Stimulated activated naive CD8-positive, alpha-beta T cell treated with anti-CD3 and anti-CD28 coated beads, Interleukin-15, amount 100 ng/mL, for 72 hours (primary cell): ENCODE results near the gene HPDL.
A peak's percentile ranks its signal among the peaks of the same experiment; 100 is the strongest.
"Not testable (repeated sequence)": the region's sequence is repeated elsewhere in the genome, so short reads cannot be mapped to it uniquely, and the experiment has no call there.

Experiments
- ATAC-seq: fragments of 150-1000 bp; cut with Tn5 transposase; 2 replicates; pipeline ENCODE4 v1.10.0; 2021; ENCODE audit warnings: mild to moderate bottlenecking, moderate library complexity
- DNase-seq, 2 donors: peaks; one replicate each; pipeline ENCODE4 v3.0.0; 2021 to 2022
- H3K27ac Mint-ChIP-seq, 2 donors: one replicate each; pipeline ENCODE4 v1.8.0; 2022; ENCODE audit warnings: mild to moderate bottlenecking in 2 of 2, mixed read lengths in 2 of 2, moderate library complexity in 2 of 2
- H3K27me3 Mint-ChIP-seq: one replicate; pipeline ENCODE4 v1.8.0; 2022; ENCODE audit warnings: mixed read lengths
- H3K4me1 Mint-ChIP-seq: one replicate; pipeline ENCODE4 v1.8.0; 2022; ENCODE audit warnings: mild to moderate bottlenecking, mixed read lengths
- H3K4me3 Mint-ChIP-seq, 2 donors: one replicate each; pipeline ENCODE4 v1.8.0; 2022; ENCODE audit warnings: mild to moderate bottlenecking in 2 of 2, mixed read lengths in 2 of 2, moderate library complexity in 1 of 2
- H3K9me3 Mint-ChIP-seq, 2 donors: one replicate each; pipeline ENCODE4 v1.8.0; 2022; ENCODE audit warnings: mixed read lengths in 2 of 2

The HPDL gene

DNA sequence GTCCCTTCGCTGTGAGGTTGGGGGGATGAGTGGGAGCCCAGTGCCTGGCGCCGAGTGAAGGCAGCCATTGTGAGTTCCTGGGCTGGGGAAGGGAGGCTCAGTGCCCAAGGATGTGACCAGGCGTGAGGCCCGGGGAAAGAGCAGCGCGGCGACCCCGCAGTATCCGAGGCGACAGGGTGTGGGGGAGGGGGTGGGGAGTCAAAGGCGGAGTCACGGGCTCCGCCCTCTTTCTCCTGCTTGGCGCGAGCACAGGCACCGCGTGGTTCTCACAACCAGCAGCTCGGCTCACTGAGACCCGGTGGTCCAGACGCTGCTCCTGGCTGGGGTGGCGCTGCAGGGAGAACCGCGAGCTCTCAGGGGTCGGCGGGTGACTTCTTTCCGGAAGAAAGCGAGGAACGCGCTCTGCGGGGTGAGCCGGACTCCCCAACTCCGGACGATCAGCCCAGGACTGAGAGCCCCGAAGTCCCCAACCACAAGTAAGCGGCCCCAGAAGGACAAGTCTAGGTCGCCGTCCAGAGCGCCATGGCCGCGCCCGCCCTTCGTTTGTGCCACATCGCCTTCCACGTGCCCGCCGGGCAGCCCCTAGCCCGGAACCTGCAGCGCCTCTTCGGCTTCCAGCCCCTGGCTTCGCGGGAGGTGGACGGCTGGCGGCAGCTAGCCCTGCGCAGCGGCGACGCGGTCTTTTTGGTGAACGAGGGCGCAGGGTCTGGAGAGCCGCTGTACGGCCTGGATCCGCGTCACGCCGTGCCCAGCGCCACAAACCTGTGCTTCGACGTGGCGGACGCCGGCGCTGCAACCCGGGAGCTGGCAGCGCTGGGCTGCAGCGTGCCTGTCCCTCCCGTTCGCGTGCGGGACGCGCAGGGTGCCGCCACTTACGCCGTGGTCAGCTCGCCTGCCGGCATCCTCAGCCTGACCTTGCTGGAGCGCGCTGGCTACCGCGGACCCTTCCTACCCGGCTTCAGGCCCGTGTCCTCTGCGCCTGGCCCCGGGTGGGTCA is at the start of gene HPDL:
HPDL (plus strand) TSS at position 269 of the 997 bp plus-strand sequence; CDS start at position 523, 254 bp downstream.
- Mint-ChIP-seq H3K27ac (peak within 1 kb of the TSS; percentile 89 to 94), H3K4me3 (peak within 1 kb of the TSS; percentile 86 to 90), H3K9me3 (no peaks in the 10 kb centered on the region), H3K4me1 (peaks cover 30% of the 10 kb centered on the region), H3K27me3 (no peaks in the 10 kb centered on the region)
- ATAC-seq (peak; percentile 94), DNase-seq (peak; percentile 63 to 81)

DNA sequence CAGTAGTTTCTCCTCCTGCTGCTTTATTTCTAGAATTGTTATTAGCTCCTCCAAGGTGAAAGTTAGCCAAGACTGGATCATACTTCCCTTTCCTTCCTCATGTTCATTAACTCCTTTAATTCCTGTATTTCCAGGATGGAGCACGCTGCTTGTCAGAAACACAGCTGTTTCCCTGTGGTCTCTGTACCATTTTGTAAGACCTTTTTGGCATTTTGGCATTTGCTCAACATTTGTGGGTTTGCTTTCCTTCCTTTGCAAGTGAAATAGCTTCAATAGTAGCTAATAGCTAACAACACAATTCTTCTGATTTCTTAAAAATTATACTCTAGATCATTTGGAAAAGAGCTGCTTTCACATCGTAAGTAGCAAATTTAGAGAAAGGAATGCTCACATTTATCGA is 44.3 kb upstream of the HPDL start:
- no peak overlapping the region for H3K27ac Mint-ChIP-seq
- no peaks in the 10 kb centered on the region for H3K4me1 Mint-ChIP-seq
- DNase-seq (no peak), ATAC-seq (no peak)
- no peaks in the 10 kb centered on the region for H3K9me3 Mint-ChIP-seq
- no peak overlapping the region for H3K4me3 Mint-ChIP-seq
- no peaks in the 10 kb centered on the region for H3K27me3 Mint-ChIP-seq

DNA sequence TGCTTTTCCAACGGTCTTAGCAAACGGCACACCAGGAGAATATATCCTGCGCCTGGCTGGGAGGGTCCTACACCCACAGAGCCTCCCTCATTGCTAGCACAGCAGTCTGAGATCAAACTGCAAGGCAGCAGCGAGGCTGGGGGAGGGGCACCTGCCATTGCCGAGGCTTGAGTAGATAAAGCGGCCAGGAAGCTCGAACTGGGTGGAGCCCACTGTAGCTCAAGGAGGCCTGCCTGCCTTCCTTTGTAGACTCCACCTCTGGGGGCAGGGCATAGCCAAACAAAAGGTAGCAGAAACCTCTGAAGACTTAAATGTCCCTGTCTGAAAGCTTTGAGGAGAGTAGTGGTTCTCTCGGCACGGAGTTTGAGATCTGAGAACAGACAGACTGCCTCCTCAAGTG is 41.8 kb upstream of the HPDL start:
- not testable (repeated sequence) for DNase-seq, H3K9me3 Mint-ChIP-seq, H3K27ac Mint-ChIP-seq, ATAC-seq, H3K4me3 Mint-ChIP-seq, H3K27me3 Mint-ChIP-seq, H3K4me1 Mint-ChIP-seq

- H3K27ac Mint-ChIP-seq, H3K9me3 Mint-ChIP-seq, H3K4me3 Mint-ChIP-seq, DNase-seq, ATAC-seq, H3K4me1 Mint-ChIP-seq, H3K27me3 Mint-ChIP-seq: not testable (repeated sequence)
Measured at GRCh38 chr1:45286521-45286920, 40.2 kb upstream of the HPDL start.

- H3K4me1 Mint-ChIP-seq, H3K9me3 Mint-ChIP-seq, H3K27ac Mint-ChIP-seq, ATAC-seq, H3K4me3 Mint-ChIP-seq, H3K27me3 Mint-ChIP-seq, DNase-seq: not testable (repeated sequence)
Measured at GRCh38 chr1:45291002-45291401, 35.7 kb upstream of the HPDL start.

GRCh38 chr1:45291716-45292115 is 35.0 kb upstream of the HPDL start:
- H3K4me1 Mint-ChIP-seq: no peaks in the 10 kb centered on the region
- no peak overlapping the region for H3K4me3 Mint-ChIP-seq
- no peak for DNase-seq
- no peaks in the 10 kb centered on the region for H3K9me3 Mint-ChIP-seq
- H3K27ac Mint-ChIP-seq: no peak overlapping the region
- H3K27me3 Mint-ChIP-seq: no peaks in the 10 kb centered on the region
- ATAC-seq: no peak

- DNase-seq (no peak), ATAC-seq (no peak)
- Mint-ChIP-seq H3K27me3 (no peaks in the 10 kb centered on the region), H3K4me3 (no peak overlapping the region), H3K9me3 (no peaks in the 10 kb centered on the region), H3K4me1 (peaks cover 6% of the 10 kb centered on the region), H3K27ac (no peak overlapping the region)
Measured at GRCh38 chr1:45297666-45298356, 28.9 kb upstream of the HPDL start.

DNA sequence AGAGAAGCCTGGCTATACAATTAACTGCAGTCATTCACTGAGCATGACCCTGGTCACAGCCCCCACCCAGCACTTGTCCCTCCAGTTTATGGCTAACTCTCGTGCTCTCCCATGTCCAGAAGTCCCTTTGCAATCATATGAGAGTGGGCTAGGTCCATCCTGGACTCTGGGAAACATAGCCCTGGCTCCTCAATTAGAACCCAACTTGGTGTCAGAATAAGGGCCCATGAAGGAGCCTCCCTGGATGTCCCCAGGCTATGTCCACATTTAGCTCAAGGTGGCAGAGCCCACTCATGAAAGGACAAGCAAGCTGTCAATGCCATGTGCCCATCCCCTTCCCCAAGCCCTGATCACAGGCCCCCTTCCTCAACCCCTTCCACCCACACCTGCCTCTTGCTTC is 27.4 kb upstream of the HPDL start:
- Mint-ChIP-seq H3K4me3 (no peak overlapping the region), H3K4me1 (peaks cover 10% of the 10 kb centered on the region), H3K9me3 (no peaks in the 10 kb centered on the region), H3K27me3 (no peaks in the 10 kb centered on the region), H3K27ac (no peak overlapping the region)
- no peak for DNase-seq
- ATAC-seq: no peak

GRCh38 chr1:45299981-45300668 is 26.6 kb upstream of the HPDL start:
- Mint-ChIP-seq H3K4me1 (peaks cover 19% of the 10 kb centered on the region), H3K27me3 (no peaks in the 10 kb centered on the region), H3K27ac (no peak overlapping the region), H3K9me3 (no peaks in the 10 kb centered on the region), H3K4me3 (no peak overlapping the region)
- DNase-seq: peak; percentile 33 to 50
- ATAC-seq: peak; percentile 38

DNA sequence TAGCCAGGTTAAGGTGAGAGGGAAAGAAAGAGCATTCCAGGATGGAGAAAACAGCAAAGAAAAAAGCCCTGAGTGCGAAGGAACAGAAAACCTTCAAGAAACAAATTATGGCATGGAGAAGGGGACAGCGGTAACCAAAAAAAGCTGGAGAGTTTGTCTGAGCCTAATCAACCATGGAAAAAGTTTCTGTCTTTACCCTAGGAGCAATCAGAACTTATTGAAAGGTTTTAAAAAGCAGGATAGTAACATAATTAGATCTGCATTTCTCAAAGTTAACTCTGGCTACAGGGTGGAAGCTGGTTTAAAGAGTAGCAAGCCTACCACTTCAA is 26.1 kb upstream of the HPDL start:
- H3K27me3 Mint-ChIP-seq: no peaks in the 10 kb centered on the region
- H3K27ac Mint-ChIP-seq: no peak overlapping the region

DNA sequence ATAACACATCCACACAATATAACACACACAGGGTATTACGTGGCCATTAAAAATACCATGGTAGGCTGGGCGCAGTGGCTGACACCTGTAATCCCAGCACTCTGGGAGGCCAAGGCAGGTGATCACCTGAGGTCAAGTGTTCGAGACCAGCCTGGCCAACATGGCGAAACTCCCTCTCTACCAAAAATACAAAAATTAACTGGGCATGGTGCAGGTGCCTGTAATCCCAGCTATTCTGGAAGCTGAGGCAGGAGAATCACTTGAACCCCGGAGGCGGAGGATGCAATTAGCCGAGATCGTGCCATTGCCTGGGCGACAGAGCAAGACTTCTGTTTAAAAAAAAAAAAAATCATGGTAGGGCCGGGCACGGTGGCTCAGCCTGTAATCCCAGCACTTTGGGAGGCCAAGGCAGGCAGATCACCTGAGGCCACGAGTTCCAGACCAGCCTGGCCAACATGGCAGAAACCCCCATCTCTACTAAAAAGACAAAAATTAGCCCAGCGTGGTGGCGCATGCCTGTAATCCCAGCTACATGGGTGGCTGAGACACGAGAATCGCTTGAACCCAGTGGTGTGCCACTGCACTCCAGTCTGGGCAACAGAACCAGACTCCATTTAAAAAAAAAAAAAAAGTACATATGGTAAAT is 24.1 kb upstream of the HPDL start:
- no peak for DNase-seq
- no peak overlapping the region for H3K27ac Mint-ChIP-seq
- no peaks in the 10 kb centered on the region for H3K27me3 Mint-ChIP-seq
- H3K4me1 Mint-ChIP-seq: peaks cover 39% of the 10 kb centered on the region
- ATAC-seq: no peak
- no peaks in the 10 kb centered on the region for H3K9me3 Mint-ChIP-seq
- peak overlapping the region; percentile 59 to 68 for H3K4me3 Mint-ChIP-seq

More for the DNA sequence above, 26.1 kb upstream of the HPDL start:
- Mint-ChIP-seq H3K9me3 (no peaks in the 10 kb centered on the region), H3K4me3 (no peak overlapping the region), H3K4me1 (peaks cover 24% of the 10 kb centered on the region)
- no peak for ATAC-seq
- no peak for DNase-seq

DNA sequence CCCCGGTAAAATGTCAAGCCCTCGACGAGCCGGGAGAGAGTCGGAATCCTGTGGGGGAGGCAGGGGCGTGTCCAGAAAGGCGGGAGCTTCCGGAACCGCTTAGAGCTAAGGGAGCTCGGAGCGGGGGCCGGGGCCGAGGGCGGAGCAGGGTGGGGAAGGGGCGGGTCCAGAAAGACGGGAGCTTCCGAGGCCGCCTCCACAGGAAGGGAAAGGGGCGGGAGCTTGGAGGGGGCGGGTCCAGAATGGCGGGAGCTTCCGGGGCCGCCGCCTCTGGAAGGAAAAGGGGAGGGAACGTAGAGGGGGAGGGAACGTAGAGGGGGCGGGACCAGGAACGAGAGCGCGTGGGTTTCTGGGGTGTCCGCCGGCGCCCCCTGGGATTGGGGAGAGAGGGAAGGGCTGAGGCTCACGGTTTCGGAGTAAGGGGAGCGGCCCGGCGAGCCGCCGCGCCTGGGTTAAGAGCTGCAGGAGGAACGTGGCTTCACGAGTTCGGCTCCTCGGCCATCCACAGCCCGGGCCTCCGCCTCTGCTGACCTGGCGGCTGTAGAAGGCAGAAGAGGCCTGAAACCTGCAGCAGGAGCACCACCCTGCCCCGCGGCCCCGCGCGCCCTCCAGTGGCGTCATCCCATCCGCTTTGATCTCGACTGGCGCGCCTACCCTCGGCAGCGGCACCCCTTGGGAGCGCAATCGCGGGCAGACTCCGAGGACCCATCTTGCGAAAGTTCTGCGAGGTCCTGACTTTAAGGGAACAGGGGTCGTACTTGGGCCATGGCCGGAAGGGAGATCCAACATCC is 23.0 kb upstream of the HPDL start:
- Mint-ChIP-seq H3K4me1 (peaks cover 39% of the 10 kb centered on the region), H3K4me3 (peak overlapping the region; percentile 83 to 97), H3K9me3 (no peaks in the 10 kb centered on the region), H3K27me3 (no peaks in the 10 kb centered on the region), H3K27ac (peak overlapping the region; percentile 98 to 99)
- ATAC-seq (peak; percentile 86), DNase-seq (peak; percentile 96)

DNA sequence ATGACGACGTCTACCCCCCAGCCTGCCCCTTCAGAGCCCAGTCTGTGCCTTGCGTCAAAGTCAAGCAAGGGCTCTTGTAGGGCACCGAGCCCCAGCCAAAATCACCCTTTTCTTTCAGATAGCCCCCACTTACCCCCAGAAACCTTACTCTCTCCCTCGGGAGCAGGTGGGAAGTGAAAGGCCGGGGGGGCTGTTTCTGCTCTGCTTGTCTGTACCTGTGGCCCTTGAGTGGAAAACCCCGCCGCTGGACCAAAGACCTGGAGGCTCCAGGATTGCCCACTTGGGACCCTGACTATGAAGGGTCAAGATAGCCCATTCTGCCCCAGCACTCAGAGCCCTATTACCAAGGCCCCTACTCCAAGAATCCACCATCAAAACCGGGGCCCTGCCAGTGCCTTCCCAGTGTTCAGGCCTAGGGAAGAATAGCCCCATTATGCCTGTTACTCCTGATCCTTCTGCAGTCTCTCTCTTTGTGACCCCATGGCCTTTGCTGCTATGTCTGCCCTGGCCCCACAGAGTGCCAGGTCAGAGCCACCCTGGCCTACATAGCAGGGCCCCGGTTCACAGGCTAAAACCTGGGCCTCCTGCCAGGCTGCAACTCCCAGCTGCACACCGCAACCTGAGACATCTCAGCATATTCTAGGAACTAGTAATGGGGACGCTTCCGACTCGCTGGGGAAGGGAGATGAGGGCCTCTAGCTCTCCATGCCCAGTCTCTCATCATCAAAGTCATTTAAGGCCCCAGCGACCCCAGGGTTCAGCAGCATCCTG is 22.2 kb upstream of the HPDL start:
- Mint-ChIP-seq H3K4me1 (peaks cover 39% of the 10 kb centered on the region), H3K4me3 (peak overlapping the region; percentile 83 to 97)

DNA sequence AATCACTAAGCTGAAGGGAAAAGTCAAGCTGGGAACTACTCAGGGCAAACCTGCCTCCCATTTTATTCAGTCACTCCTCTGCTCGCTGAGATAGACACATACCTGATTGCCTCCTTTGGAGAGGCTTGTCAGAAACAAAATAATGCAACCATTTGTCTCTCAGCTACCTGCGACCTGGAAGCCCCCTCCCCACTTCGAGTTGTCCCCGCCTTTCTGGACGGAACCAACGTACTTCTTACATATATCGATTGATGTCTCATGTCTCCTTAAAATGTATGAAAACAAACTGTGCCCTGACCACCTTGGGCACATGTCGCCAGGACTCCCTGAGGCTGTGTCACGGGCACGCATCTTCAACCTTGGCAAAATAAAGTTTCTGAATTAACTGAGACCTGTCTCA is 21.5 kb upstream of the HPDL start:
- Mint-ChIP-seq H3K27ac (peak overlapping the region in 1 of 2 donors; percentile 60), H3K27me3 (no peaks in the 10 kb centered on the region), H3K4me3 (peak overlapping the region; percentile 83 to 97), H3K4me1 (peaks cover 38% of the 10 kb centered on the region), H3K9me3 (no peaks in the 10 kb centered on the region)
- ATAC-seq: no peak
- no peak for DNase-seq

More for the DNA sequence above, 22.2 kb upstream of the HPDL start:
- Mint-ChIP-seq H3K27ac (peak overlapping the region; percentile 98 to 99), H3K27me3 (no peaks in the 10 kb centered on the region), H3K9me3 (no peaks in the 10 kb centered on the region)
- DNase-seq (peak in 1 of 2 donors; percentile 27), ATAC-seq (no peak)
